ENCODE measurements around the gene SPEM3. TPM values are rescaled to one million over a fixed set of nuclear protein-coding genes. Genes with fewer than 3 reads are reported as not detected.

Gene SPEM3
- total and polyA plus RNA-seq, 10 of the 15 experiments (the other 5 are each of a cell fraction or from before 2014, with no cell fraction given) = not detected

DNA sequence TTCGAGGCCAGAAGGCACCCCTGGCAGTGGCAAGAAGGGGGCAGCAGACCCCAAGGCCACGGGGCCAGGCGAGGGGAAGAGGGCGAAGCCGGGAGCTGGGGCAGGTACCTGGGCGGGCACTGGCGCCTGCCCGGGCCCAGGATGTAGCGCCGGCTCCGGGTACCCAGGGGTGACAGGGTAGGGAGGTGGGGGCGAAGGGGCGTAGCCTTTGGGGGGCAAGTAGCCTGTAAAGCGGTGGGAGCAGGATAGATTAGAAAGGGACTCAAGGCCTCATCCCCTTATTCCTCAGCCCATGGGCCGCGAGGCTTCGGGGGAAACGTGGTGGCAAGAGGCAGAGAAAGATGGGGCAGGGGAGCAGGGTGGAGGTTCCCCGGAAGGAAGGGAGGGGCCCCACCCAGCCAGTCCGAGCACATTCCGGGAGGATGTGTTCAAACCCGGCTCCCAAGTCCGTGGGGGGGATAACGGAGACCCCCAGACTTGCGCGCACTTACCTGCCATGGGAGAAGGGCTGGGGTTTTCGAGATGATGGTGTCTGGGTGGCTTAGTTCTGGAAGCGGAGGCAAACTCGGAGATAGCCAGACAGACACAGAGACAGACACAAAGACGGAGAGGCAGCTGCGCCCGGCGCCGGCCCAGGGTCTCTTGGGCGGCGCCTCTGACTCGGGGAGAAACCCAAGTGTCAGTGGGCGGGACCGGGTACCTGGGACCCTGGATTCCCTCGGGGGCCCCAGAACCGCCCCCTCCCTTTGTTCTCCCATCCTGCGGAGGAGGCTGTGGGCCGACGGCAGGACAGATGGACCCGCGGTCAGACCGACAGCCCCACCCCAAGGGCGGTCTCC is 34.8 kb upstream of the SPEM3 start:
- ChIA-PET POLR2A (interaction anchor here (0.9 to 3.2 kb wide), 2 partner anchors 10 to 92 kb away, joined by 3 to 23 read pairs; partner anchors contain the start of gene TMEM256), RAD21 (ENCODE audit: unreplicated experiment) (interaction anchor here (1.0 to 1.3 kb wide), 6 partner anchors 10 to 167 kb away, joined by 3 to 10 read pairs (median 4); partner anchors contain the start of genes ACAP1, TMEM102, TMEM256 and TNFSF12), SMC1A (ENCODE audit: uncharacterized antibody, unreplicated experiment) (no interaction called here), CTCF (interaction anchor here (0.6 to 1.5 kb wide), 3 partner anchors 94 to 167 kb away, joined by 3 to 10 read pairs (median 4); partner anchors contain the start of gene SENP3)
- ATAC-seq (peak; percentile 70), FAIRE-seq (peak; percentile 31), DNase-seq (ENCODE audit: low read depth, low spot score) (no peak)
- H3K4me1 ChIP-seq (ENCODE audit: control insufficient read depth, insufficient read depth, low read length) = no peaks in the 10 kb centered on the region
- no peaks in the 10 kb centered on the region for H3K27me3 ChIP-seq (replicated peaks in 1 of 2; ENCODE audit: control insufficient read depth in 2 of 2, insufficient read depth in 2 of 2, low read length in 1 of 2)
- peak overlapping the region; percentile 85 for H3K9ac ChIP-seq (ENCODE audit: control insufficient read depth, insufficient read depth, low read length)
- peak overlapping the region; percentile 58 for H3K27ac ChIP-seq (ENCODE audit: control insufficient read depth, insufficient read depth)
- H4K20me1 ChIP-seq (ENCODE audit: control insufficient read depth, insufficient read depth) = no peaks in the 10 kb centered on the region
- no peaks in the 10 kb centered on the region for H3K36me3 ChIP-seq (ENCODE audit: control insufficient read depth in 2 of 2, insufficient read depth in 2 of 2, low read length in 1 of 2)
- BruUV-seq (replicated peaks) = TSS peak; percentile 67
- H3K79me2 ChIP-seq (ENCODE audit: control insufficient read depth, insufficient read depth, low read length) = peaks cover 2% of the 10 kb centered on the region
- intact Hi-C loops (cut with micrococcal nuclease; ENCODE audit: unreplicated experiment) (no loop called here), in situ Hi-C loops (cut with MboI) (no loop called here)
- H3K4me2 ChIP-seq (ENCODE audit: control insufficient read depth, insufficient read depth) = peak overlapping the region; percentile 96
- 7% methylated on average over 40 of the region's 48 CpGs for WGBS (ENCODE audit: insufficient coverage, insufficient replicate concordance, low lambda C conversion rate, missing lambda C conversion rate)
- H3K9me3 ChIP-seq (replicated peaks; ENCODE audit: control insufficient read depth, insufficient read depth, low read length) = no peaks in the 10 kb centered on the region
- H2AFZ ChIP-seq (ENCODE audit: control insufficient read depth, low read depth, low read length) = peak overlapping the region; percentile 89
- H3K4me3 ChIP-seq = peak overlapping the region; percentile 80
- TF ChIP-seq, protein P1, sequence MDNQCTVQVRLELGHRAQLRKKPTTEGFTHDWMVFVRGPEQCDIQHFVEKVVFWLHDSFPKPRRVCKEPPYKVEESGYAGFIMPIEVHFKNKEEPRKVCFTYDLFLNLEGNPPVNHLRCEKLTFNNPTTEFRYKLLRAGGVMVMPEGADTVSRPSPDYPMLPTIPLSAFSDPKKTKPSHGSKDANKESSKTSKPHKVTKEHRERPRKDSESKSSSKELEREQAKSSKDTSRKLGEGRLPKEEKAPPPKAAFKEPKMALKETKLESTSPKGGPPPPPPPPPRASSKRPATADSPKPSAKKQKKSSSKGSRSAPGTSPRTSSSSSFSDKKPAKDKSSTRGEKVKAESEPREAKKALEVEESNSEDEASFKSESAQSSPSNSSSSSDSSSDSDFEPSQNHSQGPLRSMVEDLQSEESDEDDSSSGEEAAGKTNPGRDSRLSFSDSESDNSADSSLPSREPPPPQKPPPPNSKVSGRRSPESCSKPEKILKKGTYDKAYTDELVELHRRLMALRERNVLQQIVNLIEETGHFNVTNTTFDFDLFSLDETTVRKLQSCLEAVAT (IDR thresholded peaks at IDR 0.05) = 0 out of 2 replicates have a peak, but pooled peaks have one; percentile 55
- TF ChIP-seq, protein P2, sequence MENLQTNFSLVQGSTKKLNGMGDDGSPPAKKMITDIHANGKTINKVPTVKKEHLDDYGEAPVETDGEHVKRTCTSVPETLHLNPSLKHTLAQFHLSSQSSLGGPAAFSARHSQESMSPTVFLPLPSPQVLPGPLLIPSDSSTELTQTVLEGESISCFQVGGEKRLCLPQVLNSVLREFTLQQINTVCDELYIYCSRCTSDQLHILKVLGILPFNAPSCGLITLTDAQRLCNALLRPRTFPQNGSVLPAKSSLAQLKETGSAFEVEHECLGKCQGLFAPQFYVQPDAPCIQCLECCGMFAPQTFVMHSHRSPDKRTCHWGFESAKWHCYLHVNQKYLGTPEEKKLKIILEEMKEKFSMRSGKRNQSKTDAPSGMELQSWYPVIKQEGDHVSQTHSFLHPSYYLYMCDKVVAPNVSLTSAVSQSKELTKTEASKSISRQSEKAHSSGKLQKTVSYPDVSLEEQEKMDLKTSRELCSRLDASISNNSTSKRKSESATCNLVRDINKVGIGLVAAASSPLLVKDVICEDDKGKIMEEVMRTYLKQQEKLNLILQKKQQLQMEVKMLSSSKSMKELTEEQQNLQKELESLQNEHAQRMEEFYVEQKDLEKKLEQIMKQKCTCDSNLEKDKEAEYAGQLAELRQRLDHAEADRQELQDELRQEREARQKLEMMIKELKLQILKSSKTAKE (IDR thresholded peaks at IDR 0.05; ENCODE audit: low read depth, poor library complexity, severe bottlenecking) = peak; percentile 10
- TF ChIP-seq SPI1 (IDR thresholded peaks at IDR 0.05; ENCODE audit: borderline replicate concordance, insufficient read depth, low read depth, low read length) = no peak
- 0 out of 2 replicates have a peak, but pooled peaks have one; percentile 22 for TF ChIP-seq NR2F1 (conservative IDR thresholded peaks at IDR 0.05)
- TF ChIP-seq EGR1 (IDR thresholded peaks at IDR 0.05; ENCODE audit: borderline replicate concordance in 1 of 2, low read depth in 2 of 2, low read length in 2 of 2) = 0 out of 3 replicates have a peak, but pooled peaks of 1 of the 2 experiments have one; percentile 53
- peak; percentile 78 for TF ChIP-seq MEF2B (IDR thresholded peaks at IDR 0.05; ENCODE audit: partially characterized antibody, poor library complexity, severe bottlenecking)
- no peak for TF ChIP-seq DPF2 (IDR thresholded peaks at IDR 0.05)
- TF ChIP-seq CREM (IDR thresholded peaks at IDR 0.05; ENCODE audit: low read depth) = 0 out of 2 replicates have a peak, but pooled peaks have one; percentile 3
- peak; percentile 17 for TF ChIP-seq SP1 (IDR thresholded peaks at IDR 0.05; ENCODE audit: low read depth, low read length)
- TF ChIP-seq, protein P3, sequence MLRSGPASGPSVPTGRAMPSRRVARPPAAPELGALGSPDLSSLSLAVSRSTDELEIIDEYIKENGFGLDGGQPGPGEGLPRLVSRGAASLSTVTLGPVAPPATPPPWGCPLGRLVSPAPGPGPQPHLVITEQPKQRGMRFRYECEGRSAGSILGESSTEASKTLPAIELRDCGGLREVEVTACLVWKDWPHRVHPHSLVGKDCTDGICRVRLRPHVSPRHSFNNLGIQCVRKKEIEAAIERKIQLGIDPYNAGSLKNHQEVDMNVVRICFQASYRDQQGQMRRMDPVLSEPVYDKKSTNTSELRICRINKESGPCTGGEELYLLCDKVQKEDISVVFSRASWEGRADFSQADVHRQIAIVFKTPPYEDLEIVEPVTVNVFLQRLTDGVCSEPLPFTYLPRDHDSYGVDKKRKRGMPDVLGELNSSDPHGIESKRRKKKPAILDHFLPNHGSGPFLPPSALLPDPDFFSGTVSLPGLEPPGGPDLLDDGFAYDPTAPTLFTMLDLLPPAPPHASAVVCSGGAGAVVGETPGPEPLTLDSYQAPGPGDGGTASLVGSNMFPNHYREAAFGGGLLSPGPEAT (IDR thresholded peaks at IDR 0.05; ENCODE audit: low read depth) = 0 out of 2 replicates have a peak, but pooled peaks have one; percentile 13
- TF ChIP-seq RAD21 (IDR thresholded peaks at IDR 0.05; ENCODE audit: insufficient read depth, low read depth, low read length) = peak; percentile 39; the same call in 1 of the 2 replicates
- TF ChIP-seq, protein P4, sequence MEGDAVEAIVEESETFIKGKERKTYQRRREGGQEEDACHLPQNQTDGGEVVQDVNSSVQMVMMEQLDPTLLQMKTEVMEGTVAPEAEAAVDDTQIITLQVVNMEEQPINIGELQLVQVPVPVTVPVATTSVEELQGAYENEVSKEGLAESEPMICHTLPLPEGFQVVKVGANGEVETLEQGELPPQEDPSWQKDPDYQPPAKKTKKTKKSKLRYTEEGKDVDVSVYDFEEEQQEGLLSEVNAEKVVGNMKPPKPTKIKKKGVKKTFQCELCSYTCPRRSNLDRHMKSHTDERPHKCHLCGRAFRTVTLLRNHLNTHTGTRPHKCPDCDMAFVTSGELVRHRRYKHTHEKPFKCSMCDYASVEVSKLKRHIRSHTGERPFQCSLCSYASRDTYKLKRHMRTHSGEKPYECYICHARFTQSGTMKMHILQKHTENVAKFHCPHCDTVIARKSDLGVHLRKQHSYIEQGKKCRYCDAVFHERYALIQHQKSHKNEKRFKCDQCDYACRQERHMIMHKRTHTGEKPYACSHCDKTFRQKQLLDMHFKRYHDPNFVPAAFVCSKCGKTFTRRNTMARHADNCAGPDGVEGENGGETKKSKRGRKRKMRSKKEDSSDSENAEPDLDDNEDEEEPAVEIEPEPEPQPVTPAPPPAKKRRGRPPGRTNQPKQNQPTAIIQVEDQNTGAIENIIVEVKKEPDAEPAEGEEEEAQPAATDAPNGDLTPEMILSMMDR (IDR thresholded peaks at IDR 0.05 in 2 of 3, conservative IDR thresholded peaks at IDR 0.05 in 1 of 3; ENCODE audit: control insufficient read depth in 2 of 3, extremely low read depth in 1 of 3, insufficient read depth in 1 of 3, low read depth in 3 of 3, low read length in 3 of 3) = 0 out of 6 replicates have a peak, but pooled peaks of 1 of the 3 experiments have one; percentile 11

Measured in GM12878 (cell line).